ENCODE data around the gene CASK.

Gene CASK

DNA sequence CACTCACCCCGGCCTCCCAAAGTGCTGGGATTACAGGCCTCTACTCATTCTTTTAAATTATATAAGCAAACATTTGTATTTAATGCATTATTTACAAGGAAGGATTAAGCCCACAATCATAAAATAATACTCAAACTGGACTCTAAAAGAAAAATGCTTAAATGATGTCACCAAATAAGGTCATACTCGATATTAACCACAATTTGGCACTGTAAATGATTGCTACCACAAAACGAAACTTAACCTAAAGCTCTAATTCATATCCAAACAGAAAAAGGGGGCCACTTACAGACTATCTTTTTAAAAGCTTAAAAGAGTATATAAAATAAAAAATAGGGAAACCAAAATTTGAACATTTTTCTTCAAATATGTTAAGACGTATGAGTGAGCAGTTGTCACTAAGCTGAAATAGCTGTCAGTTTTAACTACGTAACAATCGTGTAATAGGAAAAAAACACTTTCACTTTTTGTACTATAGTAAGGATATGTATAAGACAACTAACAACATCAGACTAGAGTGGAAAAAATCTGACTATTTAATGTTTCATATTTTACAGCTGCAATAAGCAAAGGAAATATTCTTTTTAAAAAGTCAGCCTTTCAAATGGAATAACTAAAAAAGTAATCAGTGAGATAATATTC, 342.8 kb downstream of the CASK start:
- no peak for DNase-seq (ENCODE audit: low read depth)

DNA sequence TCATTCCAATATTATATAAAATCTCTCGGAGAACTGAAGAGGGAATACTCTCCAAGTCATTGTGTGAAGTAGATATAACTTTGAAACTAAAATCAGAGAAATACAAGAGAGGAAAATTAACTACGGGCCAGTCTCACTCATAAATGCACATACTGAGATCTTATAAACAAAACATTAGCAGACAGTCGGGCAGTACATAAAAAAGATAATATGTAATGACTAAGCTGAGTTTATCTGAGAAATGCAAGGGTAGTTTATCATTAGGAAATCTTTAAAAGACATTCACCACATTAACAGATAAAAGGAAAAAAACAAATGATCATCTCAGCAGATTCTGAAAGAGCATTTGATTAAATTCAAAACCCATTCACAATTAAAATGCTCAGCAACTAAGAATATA, 359.5 kb downstream of the CASK start:
- peak; percentile 79 for DNase-seq (ENCODE audit: low read depth)

DNA sequence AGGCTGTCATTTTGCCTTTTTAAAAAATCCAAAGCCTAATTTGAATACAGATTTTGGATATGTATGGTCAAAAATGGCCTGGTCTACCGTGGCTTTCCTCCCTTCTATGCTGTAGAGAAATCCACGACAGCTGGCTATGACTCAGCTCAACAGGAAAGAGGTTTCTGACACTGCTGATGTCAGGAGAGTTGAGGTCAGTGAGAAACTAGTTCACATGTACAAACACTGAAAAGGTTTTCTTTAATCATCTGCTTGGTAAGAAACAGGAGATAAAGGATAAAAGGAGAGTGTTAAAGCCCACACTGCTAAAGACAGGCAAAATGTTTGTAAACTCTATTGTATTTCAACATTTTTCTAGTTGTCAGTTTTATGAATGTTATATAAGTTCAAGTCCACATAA, 362.3 kb downstream of the CASK start:
- DNase-seq (ENCODE audit: low read depth): peak; percentile 92

DNA sequence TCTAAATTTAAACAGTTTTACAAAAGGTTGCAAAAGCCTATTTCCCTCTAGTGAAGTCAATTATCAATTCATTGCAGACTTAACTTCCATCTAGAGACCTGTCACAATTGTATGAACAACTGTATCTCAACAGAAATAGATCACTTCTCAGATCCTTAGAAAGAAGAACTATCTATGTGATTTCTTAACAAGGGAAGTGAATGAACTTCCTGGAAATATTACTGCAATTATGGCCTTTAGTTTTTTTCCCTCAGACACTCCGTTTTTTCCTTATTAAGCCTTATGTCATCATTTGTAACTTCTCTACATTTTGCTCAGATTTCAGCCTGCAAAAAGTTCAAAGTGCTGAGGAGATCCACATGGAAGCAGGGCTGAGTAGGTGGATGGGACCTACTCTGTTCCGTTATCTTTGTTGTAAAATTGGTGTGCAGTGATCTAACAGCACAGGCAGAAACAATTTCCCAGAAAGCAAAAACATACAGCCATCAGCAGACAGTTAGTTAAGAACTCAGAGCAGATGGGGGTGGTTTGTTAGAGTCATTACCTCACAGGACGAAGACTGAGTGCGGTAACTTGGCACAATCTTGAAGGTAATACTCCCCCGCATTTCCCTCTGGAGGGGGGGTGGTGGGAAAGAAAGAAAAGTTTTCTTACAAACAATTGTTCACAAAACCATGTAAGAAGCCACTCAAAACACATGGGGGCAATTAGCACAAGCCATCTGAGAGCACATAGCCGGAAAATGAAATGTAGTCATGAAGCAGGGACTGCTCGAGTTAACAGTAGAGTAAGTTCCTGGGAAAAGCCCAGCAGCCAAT, 363.9 kb downstream of the CASK start:
- peak; percentile 92 for DNase-seq (ENCODE audit: low read depth)

DNA sequence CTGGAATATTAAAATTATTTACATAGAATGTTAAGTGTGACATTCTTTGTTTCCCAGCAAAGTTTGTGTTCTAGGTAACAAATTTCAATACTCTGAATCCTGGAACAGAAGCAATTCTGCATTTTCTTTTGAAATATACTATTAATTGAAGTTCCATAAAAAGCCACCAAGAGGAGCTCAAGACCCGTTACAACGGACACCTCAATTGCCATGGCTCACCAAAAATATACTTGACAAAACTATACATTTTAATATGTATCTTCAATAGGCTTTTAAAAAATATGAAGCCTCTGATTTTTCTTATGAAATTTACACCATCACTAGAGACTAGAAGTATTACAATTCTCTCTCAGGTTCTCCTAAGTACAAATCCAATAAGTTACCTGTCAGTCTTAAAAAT, 364.8 kb downstream of the CASK start:
- peak; percentile 18 for DNase-seq (ENCODE audit: low read depth)

DNA sequence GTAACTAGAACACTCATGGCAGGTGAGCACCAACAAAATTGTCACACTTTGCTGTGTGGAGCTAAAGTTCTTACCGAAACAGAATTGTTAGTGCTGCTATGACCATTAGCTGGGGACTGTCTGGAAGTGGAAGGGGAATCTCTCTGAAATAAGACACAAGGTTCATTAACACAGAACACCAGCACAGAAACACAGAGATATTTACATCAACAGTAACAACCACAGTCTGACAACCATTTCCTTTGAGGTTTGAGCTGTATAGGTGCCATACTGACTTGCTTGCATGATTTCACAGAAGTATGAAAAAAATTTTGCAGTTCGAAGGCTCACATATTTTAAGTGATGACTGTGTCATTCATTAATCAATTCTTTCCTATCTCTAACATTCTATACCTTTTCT, 366.4 kb downstream of the CASK start:
- no peak for DNase-seq (ENCODE audit: low read depth)

DNA sequence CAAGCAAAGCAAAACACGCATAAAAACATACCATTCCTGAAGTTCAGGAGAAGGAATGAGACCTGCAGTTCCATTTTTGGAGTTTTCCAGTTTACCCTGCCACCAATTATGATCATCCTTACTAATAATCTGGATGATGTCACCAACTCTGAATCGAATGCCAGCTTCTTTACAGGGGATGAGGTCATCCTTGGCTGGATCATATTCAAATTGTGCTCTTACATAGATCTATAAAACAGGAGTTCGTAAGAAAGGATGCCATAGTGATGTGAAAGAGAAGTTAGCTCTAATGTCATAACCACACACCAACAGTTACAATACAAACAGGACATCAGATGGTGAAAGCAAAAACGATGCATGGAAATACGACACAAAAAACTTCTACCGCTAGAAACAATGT, 369.7 kb downstream of the CASK start:
- DNase-seq (ENCODE audit: low read depth): no peak

DNA sequence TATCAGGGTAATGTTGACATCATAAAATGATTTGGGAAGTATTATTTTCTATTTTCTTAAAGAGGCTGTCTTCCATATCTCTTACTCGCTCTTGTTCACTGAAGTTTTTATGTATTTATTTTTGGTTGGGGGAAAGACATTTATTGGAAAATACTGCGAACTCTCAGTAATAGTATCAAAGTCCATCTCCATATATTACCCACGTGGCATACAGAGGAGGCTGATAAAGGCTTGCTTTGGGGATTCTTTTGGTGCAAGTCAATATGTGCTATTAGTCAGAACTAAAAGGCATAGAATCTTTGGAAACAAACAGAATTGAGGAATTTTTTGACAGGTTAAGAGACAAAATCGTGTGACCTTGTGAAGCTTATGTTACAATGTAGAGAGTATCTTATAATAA, 374.9 kb downstream of the CASK start:
- DNase-seq (ENCODE audit: low read depth): no peak

DNA sequence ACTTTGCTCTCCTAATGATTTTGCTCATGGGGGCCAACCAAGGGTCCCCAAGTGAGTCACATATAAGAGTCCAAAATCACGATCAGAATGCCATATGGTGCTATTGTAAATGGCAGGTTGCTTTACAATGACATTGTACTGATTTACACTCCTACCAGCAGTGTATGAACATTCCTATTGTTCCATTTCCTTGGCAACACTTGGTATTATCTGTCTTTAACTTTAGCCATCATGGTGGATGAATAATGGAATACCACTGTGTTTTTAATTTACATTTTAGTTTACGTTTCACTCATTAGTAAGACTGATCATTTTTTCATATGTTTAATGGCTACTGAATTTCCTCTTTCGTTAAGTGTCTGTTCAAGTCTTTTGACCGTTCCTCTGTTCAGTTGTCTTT, 379.7 kb downstream of the CASK start:
- no peak for DNase-seq (ENCODE audit: low read depth)

DNA sequence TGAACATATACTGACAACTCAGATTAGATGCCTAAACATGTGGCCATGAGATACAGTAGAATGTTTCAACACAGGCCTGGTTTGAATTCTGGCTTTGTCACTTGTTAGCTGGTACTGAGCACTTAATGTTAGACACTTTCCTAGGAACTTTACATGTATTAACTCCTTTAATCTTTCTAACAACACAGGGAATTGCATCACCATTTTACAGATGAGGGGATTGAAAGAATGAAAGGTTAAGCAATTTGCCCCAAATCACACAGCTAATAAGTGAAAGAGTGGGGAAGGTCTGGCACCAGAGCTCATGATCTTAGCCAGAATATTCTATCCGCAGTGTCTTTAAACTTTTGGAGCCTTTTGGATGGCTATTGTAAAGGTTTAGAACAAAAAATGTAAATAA, 380.3 kb downstream of the CASK start:
- no peak for DNase-seq (ENCODE audit: low read depth)

DNA sequence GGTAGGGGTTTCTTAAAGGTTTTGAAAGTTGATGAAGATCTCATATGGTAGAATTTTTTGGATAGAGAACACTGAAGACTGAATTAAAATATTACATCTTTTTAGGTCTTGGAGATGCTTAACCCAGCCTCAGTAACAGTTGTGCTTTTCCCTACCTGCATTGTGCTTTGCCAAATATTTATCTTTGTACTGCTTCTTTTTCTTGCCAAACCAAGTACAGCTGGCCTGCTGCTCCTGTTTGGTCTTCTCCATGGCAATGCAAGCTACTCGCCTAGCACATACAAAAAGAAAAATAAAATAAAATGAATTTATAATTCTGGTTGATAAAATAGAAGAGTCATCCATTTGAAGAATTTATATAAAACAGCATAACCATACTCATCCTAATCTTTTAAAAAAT, 380.8 kb downstream of the CASK start:
- no peak for DNase-seq (ENCODE audit: low read depth)

DNA sequence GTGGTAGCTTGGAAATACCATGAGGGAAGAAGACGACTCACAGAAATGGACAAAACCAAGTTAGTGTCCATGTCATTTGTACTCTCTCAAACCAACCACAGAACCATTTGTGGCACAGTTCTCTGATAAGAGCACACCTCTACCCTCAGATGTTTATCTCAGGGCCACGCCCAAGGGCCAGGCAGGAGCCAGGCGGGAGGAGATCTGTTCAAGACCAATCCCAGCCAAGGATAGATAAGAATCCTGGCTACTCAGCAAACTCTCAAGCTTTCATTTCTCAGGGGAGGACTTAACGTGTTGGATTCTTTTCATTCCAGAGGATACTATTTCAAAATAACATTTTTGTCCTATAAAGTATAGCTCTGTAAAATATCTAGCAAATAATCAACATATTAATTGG, 381.2 kb downstream of the CASK start:
- DNase-seq (ENCODE audit: low read depth): peak; percentile 65

DNA sequence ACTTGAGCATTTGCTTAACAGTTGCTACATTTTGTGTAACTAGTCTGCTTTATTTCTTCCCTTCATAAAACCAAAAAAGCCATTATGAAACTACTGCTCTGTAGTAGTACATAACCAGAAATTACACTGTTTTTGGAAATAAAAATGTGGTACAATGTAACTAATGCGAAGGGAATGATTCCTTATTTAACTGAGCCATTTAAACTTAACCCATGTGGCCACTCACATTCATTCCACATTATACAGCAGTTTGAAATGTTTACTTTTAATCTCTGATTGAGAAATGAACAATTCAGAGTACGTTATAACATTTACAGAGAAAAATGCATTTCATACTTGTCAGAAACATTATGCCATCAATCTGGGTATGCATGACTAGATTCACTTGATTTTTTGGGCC, 382.0 kb downstream of the CASK start:
- DNase-seq (ENCODE audit: low read depth): peak; percentile 57

DNA sequence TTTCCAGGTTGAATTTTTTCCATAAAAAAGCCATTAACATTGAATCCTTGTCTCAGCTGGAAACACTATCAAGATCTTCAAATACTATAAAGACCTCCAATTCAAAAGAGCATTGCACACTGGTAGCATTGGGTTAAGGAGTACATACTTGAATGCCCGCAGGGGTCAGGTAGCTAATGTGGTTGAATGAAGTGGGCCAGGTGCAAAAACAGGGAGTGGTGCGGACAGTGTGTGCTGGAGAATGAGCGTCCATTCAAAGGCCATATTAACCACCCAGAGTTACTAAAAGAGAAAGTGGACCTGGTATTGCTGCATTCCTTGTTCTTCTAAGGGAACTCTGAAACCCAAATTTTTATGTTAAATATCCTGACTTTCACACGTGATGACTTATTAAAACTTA, 384.6 kb downstream of the CASK start:
- no peak for DNase-seq (ENCODE audit: low read depth)

DNA sequence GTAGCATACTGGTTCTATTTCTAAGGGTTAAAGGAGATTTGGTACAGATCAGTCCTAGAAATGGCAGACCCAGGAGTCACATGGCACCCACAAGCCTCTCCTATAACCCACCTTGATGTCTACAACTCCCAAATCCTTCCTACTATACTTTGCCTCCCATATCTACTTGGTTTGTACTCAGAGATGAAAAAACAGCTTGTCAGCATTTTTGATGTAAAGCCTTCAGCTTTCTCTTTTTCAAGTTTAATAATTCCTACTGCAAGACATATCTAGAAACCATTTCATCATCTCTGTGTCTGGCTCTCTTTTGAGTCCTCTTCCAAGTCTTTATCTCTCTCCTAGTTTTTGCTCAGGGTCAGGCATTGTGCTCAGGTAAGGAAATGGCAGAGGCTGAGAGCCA, 393.3 kb downstream of the CASK start:
- no peak for DNase-seq (ENCODE audit: low read depth)

DNA sequence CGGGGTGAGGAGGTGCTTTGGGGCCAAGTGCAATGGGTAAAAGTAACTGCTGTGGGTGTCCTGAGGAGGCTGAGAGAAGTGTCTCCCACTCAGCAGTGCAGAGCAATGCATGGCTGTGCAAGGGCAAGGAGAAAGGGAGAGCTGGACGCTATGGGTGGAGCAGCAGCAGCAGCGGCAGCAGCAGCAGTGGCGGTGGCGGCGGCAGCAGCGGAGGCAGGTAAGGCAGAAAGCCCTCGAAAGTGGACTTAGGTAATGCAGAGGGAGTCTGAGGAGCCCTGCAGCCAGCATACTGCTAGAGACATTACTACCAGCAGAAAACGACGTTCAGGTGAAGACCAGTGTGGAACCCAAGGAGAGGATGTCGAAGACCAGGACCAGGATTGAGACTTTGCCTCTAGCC, 394.1 kb downstream of the CASK start:
- no peak for DNase-seq (ENCODE audit: low read depth)

DNA sequence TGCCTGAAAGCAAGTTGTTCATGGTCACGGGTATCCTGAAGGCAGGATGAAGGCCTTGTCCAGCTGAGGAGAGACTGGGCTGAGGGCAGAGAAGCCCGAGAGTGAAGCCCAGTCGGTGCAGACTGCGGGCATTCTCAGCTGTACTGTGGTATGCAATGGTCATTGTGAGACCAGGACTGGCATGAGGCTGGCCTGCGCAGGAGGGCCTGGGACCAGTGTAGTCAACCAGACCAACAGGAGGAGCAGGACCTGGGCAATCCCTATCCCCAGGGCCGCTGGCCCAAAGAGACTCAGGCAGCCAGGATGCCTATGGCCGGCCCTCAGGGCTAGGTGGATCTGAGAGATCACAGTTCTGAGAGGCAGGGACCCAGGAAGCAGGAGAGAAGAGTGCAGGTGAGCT, 394.6 kb downstream of the CASK start:
- DNase-seq (ENCODE audit: low read depth): no peak

DNA sequence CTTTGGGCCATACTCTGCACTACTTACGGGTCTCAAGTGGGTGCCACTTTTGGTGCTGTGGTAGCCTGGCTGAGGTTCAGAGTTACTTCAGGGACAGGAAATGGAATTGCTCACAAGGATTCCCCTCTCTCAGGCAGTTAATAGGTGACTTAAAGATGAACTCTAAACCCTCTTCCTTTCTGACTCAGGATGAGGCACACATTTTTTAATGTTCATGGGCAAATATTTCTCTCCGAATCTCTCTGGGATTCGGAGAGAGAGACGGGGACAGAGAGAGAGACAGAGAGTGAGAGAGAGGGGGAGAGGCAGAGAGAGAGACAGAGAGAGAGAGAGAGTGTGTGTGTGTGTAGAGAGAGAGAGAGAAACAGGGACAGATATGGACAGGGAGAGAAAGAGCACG, 396.4 kb downstream of the CASK start:
- DNase-seq (ENCODE audit: low read depth): peak; percentile 12

DNA sequence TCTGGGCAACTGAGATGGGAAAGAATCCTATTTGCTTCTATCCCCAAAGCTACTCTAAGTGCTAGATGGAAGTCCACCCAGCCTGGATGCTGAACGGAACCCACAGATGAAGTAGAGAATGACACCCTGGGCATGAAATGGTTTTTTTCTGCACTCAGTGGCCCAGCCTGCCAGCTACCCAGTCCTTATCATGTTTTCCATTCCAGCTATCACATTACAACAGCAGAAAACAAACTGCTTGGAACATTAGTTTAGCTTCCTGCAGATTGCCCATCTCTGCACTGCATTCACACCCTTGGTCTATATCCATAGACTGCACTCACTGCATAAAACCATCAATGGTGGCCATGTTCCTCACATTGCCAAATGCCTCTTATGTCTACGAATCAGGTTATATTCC, 397.1 kb downstream of the CASK start:
- DNase-seq (ENCODE audit: low read depth): peak; percentile 3

DNA sequence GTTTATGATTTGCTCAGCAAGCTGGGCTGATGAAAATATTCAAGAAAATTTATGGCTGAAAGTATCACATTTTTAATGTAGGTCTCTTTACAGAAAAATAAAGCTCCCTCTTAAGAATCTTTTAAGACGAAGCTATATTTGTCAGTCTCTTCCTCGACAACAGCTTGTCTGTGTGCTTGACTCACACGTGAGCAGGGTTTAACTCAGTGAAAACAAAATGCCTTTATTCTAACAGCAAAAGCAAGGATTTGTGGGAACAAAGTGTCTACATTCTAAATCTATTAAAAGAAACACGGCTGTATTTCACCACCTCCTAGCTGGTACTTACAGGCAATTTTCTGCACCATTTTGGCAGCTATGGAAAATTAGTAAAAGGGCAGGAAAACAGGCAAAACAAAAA, 400.7 kb downstream of the CASK start:
- peak; percentile 30 for DNase-seq (ENCODE audit: low read depth)

DNA sequence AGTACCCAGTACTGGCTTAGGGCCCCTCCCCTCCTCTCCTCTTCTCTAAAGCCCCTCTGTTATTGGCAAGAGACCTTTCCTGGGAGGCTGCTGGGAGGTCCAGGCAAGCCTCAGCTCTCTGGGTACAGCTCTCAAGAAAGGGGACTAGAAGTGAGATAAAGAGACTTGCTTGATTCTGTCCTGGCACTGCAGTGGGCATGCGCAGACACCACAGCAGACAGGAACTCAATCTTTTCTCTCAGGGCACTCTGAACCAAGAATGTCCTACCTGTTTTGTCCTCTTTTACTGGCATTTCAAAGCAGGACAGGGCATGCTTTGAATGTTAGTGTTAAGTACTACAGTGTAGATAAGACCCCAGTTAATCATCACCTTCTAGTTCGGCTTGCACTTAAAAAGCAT, 401.3 kb downstream of the CASK start:
- DNase-seq (ENCODE audit: low read depth): no peak

DNA sequence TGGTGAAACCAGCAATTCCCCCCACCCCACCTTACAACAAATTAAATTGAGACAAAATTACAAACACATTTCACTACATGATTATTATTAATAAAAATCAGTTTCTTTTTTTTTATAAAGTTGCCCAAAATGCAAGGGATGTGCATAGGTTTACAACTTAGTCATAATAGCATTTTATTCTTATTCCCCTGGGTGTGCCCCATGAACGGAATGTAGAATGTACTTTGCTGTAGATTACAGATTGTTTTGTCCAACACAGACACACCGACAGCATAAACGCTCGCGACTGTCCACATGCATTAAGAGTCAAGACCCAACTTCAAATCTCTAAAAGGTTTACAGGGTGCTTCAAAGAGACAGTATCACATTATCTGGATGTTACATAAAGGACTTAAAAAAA, 403.9 kb downstream of the CASK start:
- no peak for DNase-seq (ENCODE audit: low read depth)

DNA sequence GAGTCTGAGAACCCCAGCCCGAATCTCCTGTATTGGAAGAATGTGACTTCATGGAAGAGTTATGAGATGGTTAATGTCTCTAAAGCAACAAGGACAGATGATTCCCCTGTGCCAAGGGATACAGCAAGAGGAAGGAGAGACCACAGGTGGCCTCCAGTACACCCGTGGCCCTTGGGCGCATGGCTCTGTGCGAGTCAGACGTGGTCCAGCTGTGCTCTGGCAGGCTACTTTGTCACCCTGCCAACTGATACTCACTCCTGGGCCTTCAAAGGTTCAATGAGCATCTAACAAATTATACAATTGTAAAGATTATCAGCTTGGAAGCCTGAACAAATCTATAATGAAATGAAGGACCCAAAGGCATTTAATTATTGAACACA, 404.5 kb downstream of the CASK start:
- no peak for DNase-seq (ENCODE audit: low read depth)

Data from amniotic epithelial cell (primary cell).